Measurements from ENCODE around the gene INSL3.

- no peak for TF ChIP-seq CTCF (conservative IDR thresholded peaks at IDR 0.05)
- TF ChIP-seq EZH2 (IDR thresholded peaks at IDR 0.05; ENCODE audit: low read depth), result no peak
These were observed 23.7 kb downstream of the INSL3 start for GRCh38 chr19:17797424-17798201.

Data from PC-9 (cell line).